HCT116 (cell line): Measurements from ENCODE around the gene SHC1. TPM values are rescaled to one million over a fixed set of nuclear protein-coding genes. Genes with fewer than 3 reads are reported as not detected.
A peak's percentile ranks its signal among the peaks of the same experiment; 100 is the strongest.

Source experiments
- ATAC-seq: fragments of 200-7000 bp; cut with Tn5 transposase; 2 replicates; pipeline ENCODE4 v1.9.1; 2020; ENCODE audit warnings: mild to moderate bottlenecking, moderate library complexity
- BruUV-seq: library from RNA; stranded (reverse); fragments of 400-500 nt; replicated peaks from 2 replicates; lab custom pipeline; 2021; lab: Mats Ljungman, UMichigan
- CTCF ChIA-PET: fragments of 300-600 bp; sonication (Branson Sonifier 250); formaldehyde crosslinking; loops from one replicate; lab custom pipeline; 2021; ENCODE audit warnings: antibody characterized with exemption; lab: Charles Lee
- POLR2A ChIA-PET: fragments of 300-600, 350-600 bp; sonication (Branson Sonifier 250); formaldehyde crosslinking; loops from one replicate; lab custom pipeline; 2021; ENCODE audit warnings: antibody characterized with exemption; lab: Charles Lee
- RAD21 ChIA-PET, 2 experiments: fragments of 300-600 bp; sonication (Branson Sonifier 250); formaldehyde crosslinking; loops; one replicate each; lab custom pipeline; 2023; ENCODE audit warnings: low total read pairs in 2 of 2; ENCODE audit not compliant: uncharacterized antibody in 2 of 2, unreplicated experiment in 2 of 2, low non-redundant PET in 1 of 2; lab: Charles Lee
- DNase-seq: peaks from one replicate; pipeline ENCODE4 v3.0.0-alpha.2; 2010; ENCODE audit warnings: low read depth, low spot score
- H2AFZ ChIP-seq: fragments of 200-600 bp; shearing (Covaris generic), sonication (generic); 2 replicates; pipeline ENCODE4 v1.6.1; 2017; ENCODE audit warnings: low read depth, mixed run types, mixed read lengths, antibody characterized with exemption, low read length; ENCODE audit not compliant: poor library complexity, severe bottlenecking
- H3K27ac ChIP-seq: 2 replicates; pipeline ENCODE4 v1.5.1; 2012; ENCODE audit warnings: low read depth, low read length
- H3K27me3 ChIP-seq: fragments of 200-600 bp; sonication (generic); 2 replicates; pipeline ENCODE4 v1.6.1; 2016; ENCODE audit warnings: mixed run types, low read length, mixed read lengths; ENCODE audit not compliant: insufficient read depth
- H3K36me3 ChIP-seq, 2 experiments: fragments of 200-500 bp in 1 of 2; fragments of 200-600 bp in 1 of 2; sonication (Bioruptor generic) in 1 of 2; sonication (generic) in 1 of 2; 2 replicates each; pipeline versions ENCODE4 v1.5.1 to v1.6.1; 2014 to 2016; ENCODE audit warnings: low read length in 2 of 2, inconsistent platforms in 1 of 2, mixed read lengths in 1 of 2, mixed run types in 1 of 2; ENCODE audit not compliant: insufficient read depth in 2 of 2, control insufficient read depth in 1 of 2
- H3K4me1 ChIP-seq, 2 experiments: fragments of 200-600 bp in 1 of 2; sonication (generic) in 1 of 2; 2 replicates each; pipeline versions ENCODE4 v1.5.1 to v1.6.1; 2012 to 2017; ENCODE audit warnings: low read length in 2 of 2, inconsistent platforms in 1 of 2, mild to moderate bottlenecking in 1 of 2, mixed read lengths in 1 of 2, mixed run types in 1 of 2, moderate library complexity in 1 of 2; ENCODE audit not compliant: insufficient read depth in 2 of 2, control insufficient read depth in 1 of 2
- H3K4me2 ChIP-seq: fragments of 200-600 bp; sonication (generic); 2 replicates; pipeline ENCODE4 v1.6.1; 2017; ENCODE audit warnings: mixed run types, low read length, mixed read lengths
- H3K4me3 ChIP-seq, 2 experiments: fragments of 200-600 bp in 1 of 2; sonication (generic) in 1 of 2; replicated peaks in 1 of 2; 2 replicates each; pipeline ENCODE4 v1.5.1; 2011 to 2016; ENCODE audit warnings: low read length in 2 of 2, control low read depth in 1 of 2, low read depth in 1 of 2, mild to moderate bottlenecking in 1 of 2, mixed read lengths in 1 of 2, mixed run types in 1 of 2
- H3K79me2 ChIP-seq: fragments of 200-600 bp; sonication (generic); 2 replicates; pipeline ENCODE4 v1.6.1; 2017; ENCODE audit warnings: mild to moderate bottlenecking, mixed run types, low read length, moderate library complexity, mixed read lengths; ENCODE audit not compliant: insufficient read depth
- H3K9ac ChIP-seq: fragments of 200-600 bp; sonication (generic); 2 replicates; pipeline ENCODE4 v1.6.1; 2016; ENCODE audit warnings: low read length, mixed read lengths
- H3K9me2 ChIP-seq: fragments of 200-600 bp; sonication (generic), shearing (Covaris generic); 2 replicates; pipeline ENCODE4 v1.6.1; 2017; ENCODE audit warnings: mixed run types, mild to moderate bottlenecking, moderate library complexity; ENCODE audit not compliant: insufficient read depth
- H3K9me3 ChIP-seq, 2 experiments: fragments of 200-500 bp in 1 of 2; fragments of 200-600 bp in 1 of 2; sonication (Bioruptor generic) in 1 of 2; sonication (generic) in 1 of 2; 2 replicates each; pipeline ENCODE4 v1.6.1; 2014 to 2017; ENCODE audit warnings: low read length in 2 of 2, mixed read lengths in 2 of 2, inconsistent platforms in 1 of 2, low read depth in 1 of 2, mild to moderate bottlenecking in 1 of 2, mixed run types in 1 of 2, moderate library complexity in 1 of 2; ENCODE audit not compliant: control insufficient read depth in 1 of 2, insufficient read depth in 1 of 2
- H4K20me1 ChIP-seq: fragments of 200-600 bp; sonication (generic), shearing (Covaris generic); 2 replicates; pipeline ENCODE4 v1.6.1; 2017; ENCODE audit warnings: mixed run types, mild to moderate bottlenecking, moderate library complexity; ENCODE audit not compliant: insufficient read depth
- ATF3 ChIP-seq: IDR thresholded peaks from 2 replicates; pipeline ENCODE4 v1.6.1; 2012
- CBX3 ChIP-seq: IDR thresholded peaks from 2 replicates; pipeline ENCODE4 v1.6.1; 2012; ENCODE audit warnings: low read depth
- EGR1 ChIP-seq: IDR thresholded peaks from 2 replicates; pipeline ENCODE4 v1.6.1; 2012; ENCODE audit warnings: low read depth
- EZH2phosphoT487 ChIP-seq: fragments of 200-600 bp; IDR thresholded peaks from 2 replicates; pipeline ENCODE4 v1.6.1; 2018; ENCODE audit warnings: antibody characterized with exemption, borderline replicate concordance
- JUND ChIP-seq: IDR thresholded peaks from 2 replicates; pipeline ENCODE4 v1.6.1; 2012
- POLR2A ChIP-seq: IDR thresholded peaks from 2 replicates; pipeline ENCODE4 v1.7.0; 2011; ENCODE audit warnings: borderline replicate concordance; ENCODE audit not compliant: insufficient read depth, insufficient read length; ENCODE audit errors: extremely low read depth
- SRF ChIP-seq: IDR thresholded peaks from 2 replicates; pipeline ENCODE4 v1.6.1; 2012; ENCODE audit warnings: low read depth
- YY1 ChIP-seq: IDR thresholded peaks from 2 replicates; pipeline ENCODE4 v1.6.1; 2011; ENCODE audit warnings: low read length, low read depth, moderate library complexity, mild to moderate bottlenecking; ENCODE audit not compliant: insufficient replicate concordance; ENCODE audit errors: extremely low read depth
- intact Hi-C: fragments of 100-400 bp; cut with micrococcal nuclease; formaldehyde crosslinking; loops from 2 replicates; pipeline ENCODE4 v1.10.0; 2022
- total RNA-seq: library from RNA; stranded (reverse); gene quantifications from one replicate; pipeline ENCODE4 v1.2.1, GENCODE V29; 2021; ENCODE audit not compliant: unreplicated experiment
- TF ChIP-seq, protein P1 (sequence below): IDR thresholded peaks from 2 replicates; pipeline ENCODE4 v1.6.1; 2011; ENCODE audit warnings: mild to moderate bottlenecking, low read length, moderate library complexity; ENCODE audit not compliant: insufficient replicate concordance; ENCODE audit errors: extremely low read depth
- TF ChIP-seq, protein P2 (sequence below): IDR thresholded peaks from 2 replicates; pipeline ENCODE4 v1.6.1; 2012; ENCODE audit warnings: low read depth

Gene SHC1
- total RNA-seq, 1 experiment from 2014 or later, result 148 TPM

GRCh38 chr1:154964359-154964758 is 6.2 kb downstream of the SHC1 start:
- intact Hi-C loops, result loop anchor here (5.0 kb wide), 1 partner anchor 33 kb away; no protein-coding TSS in a partner anchor
- no peaks in the 10 kb centered on the region for H3K27me3 ChIP-seq
- H4K20me1 ChIP-seq, result no peaks in the 10 kb centered on the region
- BruUV-seq, result no TSS peak
- no peak overlapping the region for H3K4me2 ChIP-seq
- peaks cover 13 to 42% of the 10 kb centered on the region in 2 experiments for H3K4me1 ChIP-seq
- no peaks in the 10 kb centered on the region for H3K9me3 ChIP-seq
- H2AFZ ChIP-seq, result no peak overlapping the region
- peaks cover 53% of the 10 kb centered on the region for H3K79me2 ChIP-seq
- no peak overlapping the region for H3K4me3 ChIP-seq
- RAD21 ChIA-PET, result no interaction called here
- ATAC-seq (no peak), DNase-seq (no peak)
- H3K27ac ChIP-seq, result peak overlapping the region; percentile 24
- no peaks in the 10 kb centered on the region for H3K9me2 ChIP-seq
- H3K36me3 ChIP-seq, result peaks cover 26 to 54% of the 10 kb centered on the region in 2 experiments; a peak in 3 of 4 replicates
- POLR2A ChIA-PET, result interaction anchor here (1.0 to 1.4 kb wide), 2 partner anchors 8 to 9 kb away, joined by 3 to 5 read pairs; no protein-coding TSS in a partner anchor
- CTCF ChIA-PET, result no interaction called here
- no peak for TF ChIP-seq POLR2A
- TF ChIP-seq CBX3, result no peak
- TF ChIP-seq, protein P1, sequence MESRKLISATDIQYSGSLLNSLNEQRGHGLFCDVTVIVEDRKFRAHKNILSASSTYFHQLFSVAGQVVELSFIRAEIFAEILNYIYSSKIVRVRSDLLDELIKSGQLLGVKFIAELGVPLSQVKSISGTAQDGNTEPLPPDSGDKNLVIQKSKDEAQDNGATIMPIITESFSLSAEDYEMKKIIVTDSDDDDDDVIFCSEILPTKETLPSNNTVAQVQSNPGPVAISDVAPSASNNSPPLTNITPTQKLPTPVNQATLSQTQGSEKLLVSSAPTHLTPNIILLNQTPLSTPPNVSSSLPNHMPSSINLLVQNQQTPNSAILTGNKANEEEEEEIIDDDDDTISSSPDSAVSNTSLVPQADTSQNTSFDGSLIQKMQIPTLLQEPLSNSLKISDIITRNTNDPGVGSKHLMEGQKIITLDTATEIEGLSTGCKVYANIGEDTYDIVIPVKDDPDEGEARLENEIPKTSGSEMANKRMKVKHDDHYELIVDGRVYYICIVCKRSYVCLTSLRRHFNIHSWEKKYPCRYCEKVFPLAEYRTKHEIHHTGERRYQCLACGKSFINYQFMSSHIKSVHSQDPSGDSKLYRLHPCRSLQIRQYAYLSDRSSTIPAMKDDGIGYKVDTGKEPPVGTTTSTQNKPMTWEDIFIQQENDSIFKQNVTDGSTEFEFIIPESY, result no peak
- TF ChIP-seq, protein P2, sequence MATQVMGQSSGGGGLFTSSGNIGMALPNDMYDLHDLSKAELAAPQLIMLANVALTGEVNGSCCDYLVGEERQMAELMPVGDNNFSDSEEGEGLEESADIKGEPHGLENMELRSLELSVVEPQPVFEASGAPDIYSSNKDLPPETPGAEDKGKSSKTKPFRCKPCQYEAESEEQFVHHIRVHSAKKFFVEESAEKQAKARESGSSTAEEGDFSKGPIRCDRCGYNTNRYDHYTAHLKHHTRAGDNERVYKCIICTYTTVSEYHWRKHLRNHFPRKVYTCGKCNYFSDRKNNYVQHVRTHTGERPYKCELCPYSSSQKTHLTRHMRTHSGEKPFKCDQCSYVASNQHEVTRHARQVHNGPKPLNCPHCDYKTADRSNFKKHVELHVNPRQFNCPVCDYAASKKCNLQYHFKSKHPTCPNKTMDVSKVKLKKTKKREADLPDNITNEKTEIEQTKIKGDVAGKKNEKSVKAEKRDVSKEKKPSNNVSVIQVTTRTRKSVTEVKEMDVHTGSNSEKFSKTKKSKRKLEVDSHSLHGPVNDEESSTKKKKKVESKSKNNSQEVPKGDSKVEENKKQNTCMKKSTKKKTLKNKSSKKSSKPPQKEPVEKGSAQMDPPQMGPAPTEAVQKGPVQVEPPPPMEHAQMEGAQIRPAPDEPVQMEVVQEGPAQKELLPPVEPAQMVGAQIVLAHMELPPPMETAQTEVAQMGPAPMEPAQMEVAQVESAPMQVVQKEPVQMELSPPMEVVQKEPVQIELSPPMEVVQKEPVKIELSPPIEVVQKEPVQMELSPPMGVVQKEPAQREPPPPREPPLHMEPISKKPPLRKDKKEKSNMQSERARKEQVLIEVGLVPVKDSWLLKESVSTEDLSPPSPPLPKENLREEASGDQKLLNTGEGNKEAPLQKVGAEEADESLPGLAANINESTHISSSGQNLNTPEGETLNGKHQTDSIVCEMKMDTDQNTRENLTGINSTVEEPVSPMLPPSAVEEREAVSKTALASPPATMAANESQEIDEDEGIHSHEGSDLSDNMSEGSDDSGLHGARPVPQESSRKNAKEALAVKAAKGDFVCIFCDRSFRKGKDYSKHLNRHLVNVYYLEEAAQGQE, result no peak
- TF ChIP-seq ATF3, result no peak
- no peak for TF ChIP-seq SRF
- no peak for TF ChIP-seq EGR1
- TF ChIP-seq JUND, result no peak
- TF ChIP-seq EZH2phosphoT487, result no peak
- TF ChIP-seq YY1, result no peak
- H3K9ac ChIP-seq, result no peak overlapping the region
